HG03039 (cell line): Measurements from ENCODE around the gene ING5.
A peak's percentile ranks its signal among the peaks of the same experiment; 100 is the strongest.
"Not testable (repeated sequence)": the region's sequence is repeated elsewhere in the genome, so short reads cannot be mapped to it uniquely, and the experiment has no call there.

Source experiments
- ATAC-seq: cut with Tn5 transposase; IDR thresholded peaks from one replicate; pipeline ENCODE4 v1.9.1; 2021; ENCODE audit warnings: mild to moderate bottlenecking, moderate library complexity; ENCODE audit not compliant: unreplicated experiment

ING5 gene

DNA sequence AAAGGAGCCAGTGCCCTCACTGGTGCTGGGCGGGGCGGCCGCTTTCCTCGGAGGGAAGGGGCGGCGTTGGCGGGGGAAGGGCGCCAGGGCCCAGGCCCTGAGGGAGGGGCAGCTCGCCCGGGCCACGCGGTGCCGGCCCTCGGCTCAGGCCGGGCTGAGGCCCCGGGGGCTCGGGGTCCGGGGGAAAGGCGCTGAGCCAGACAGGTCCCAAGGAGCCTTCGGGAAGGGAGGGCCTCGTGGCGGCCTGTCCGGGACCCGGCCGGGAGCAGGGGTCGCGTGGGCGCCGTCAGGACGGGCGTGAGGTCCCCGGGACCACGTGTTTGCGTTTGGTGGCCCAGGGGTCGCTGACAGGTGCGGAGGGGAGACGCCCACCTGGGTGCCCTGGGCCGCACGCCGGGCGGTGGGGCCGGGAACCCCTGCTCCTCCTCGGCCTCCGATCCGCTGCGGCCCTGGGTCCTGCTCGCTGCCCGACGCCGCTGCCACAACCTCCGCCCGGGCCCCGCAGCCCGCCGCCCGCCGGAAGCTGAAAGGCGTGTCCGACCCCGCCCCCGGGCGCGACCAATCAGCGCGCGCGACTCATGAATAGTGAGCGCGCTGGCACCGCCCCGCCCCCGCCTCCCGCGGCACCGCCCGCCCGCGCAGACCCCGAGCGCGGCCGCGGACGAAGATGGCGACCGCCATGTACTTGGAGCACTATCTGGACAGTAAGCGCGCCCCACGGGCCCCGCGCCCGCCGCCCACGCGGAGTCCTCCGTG, at the start of gene ING5:
TSS of gene ING5 (plus strand) at position 641 of the 756 bp plus-strand sequence. CDS start at position 668, 27 bp downstream.
- ATAC-seq = peak; percentile 51

DNA sequence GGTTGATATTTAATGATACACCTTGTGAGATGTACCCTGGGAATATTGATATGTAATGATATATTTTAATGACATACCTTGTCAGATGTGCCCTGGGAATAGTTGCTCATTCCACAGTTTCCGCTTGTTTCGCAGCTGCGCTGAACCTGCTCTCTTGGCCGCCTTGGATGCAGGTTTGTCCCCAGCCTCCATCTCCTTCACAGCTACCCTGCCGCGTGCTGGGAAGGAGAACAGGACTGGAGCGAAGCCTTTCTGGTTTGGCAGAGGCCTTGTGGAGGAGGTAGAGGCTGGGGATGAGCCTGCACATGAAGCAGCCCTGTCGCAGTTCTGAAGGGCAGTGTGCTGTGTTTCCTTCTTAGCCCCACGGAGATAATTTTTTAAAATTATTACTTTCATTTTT, 49.7 kb upstream of the ING5 start:
- no peak for ATAC-seq

DNA sequence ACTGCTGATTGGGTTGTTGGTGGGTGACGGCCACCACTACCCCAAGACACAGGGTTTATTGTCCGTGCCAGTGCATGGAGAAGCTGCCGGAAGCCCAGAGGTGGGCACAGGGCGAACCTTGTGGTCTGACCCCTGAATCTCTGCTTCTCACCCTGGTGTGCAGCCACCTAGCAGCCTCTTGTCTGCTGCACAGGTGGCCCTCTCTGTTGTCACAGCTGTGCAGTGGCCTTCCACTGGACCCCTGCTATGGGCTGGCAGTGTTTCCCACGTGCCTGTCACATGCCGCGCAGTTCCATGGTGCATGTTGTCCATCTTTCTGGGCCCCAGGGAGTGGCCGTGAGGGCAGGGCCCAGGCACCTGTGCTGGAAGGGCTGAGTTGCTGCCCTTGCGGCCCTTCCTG, 49.1 kb upstream of the ING5 start:
- ATAC-seq = no peak

DNA sequence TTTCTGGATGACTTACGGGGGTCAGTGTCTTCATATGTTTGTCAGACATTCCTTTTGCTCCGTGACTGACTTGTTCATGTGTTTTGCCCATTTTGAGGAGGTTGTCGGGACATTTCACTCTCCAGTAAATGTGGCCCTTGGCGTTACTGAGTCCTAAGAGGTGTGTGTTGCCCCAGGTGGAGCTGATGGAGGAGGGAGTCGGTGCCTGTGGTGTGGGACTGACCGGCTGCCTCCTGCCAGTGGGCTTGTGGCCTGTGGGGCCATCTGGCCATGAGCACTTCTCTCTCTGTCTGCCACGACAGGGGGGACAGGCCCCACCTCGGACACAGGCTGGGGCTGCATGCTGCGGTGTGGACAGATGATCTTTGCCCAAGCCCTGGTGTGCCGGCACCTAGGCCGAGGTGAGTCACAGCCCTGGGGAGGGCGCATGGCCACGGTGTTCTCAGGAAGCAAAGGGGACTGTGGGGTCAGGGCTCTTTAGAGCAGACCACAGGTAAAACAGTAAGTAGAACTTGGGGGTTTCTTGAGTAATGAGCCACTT, 48.6 kb upstream of the ING5 start:
- no peak for ATAC-seq

GRCh38 chr2:241654551-241654950, 47.3 kb upstream of the ING5 start:
- ATAC-seq = no peak

GRCh38 chr2:241655516-241656189, 46.2 kb upstream of the ING5 start:
- ATAC-seq = no peak

GRCh38 chr2:241656190-241656741, 45.6 kb upstream of the ING5 start:
- no peak for ATAC-seq

GRCh38 chr2:241657786-241658254, 44.0 kb upstream of the ING5 start:
- no peak for ATAC-seq

DNA sequence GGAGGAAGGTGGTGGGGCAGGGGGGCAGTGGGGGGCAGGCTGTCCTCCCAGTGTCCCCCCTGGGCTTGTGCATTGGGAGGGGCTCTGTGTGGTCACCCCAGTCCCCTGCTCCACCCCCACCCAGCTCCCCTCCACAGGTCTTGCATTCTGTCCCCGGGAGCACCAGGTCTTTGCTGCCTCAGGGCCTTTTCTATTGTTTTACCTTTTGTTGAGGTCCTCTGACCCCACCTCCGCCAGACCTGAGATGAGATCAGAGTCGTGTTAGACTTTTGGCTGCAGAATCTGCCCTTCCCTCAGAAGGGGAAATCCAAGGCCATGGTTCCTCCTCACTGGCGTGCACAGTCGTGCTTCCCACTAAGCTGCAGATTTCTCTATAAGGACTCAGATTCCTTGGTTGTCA, 43.5 kb upstream of the ING5 start:
- no peak for ATAC-seq

DNA sequence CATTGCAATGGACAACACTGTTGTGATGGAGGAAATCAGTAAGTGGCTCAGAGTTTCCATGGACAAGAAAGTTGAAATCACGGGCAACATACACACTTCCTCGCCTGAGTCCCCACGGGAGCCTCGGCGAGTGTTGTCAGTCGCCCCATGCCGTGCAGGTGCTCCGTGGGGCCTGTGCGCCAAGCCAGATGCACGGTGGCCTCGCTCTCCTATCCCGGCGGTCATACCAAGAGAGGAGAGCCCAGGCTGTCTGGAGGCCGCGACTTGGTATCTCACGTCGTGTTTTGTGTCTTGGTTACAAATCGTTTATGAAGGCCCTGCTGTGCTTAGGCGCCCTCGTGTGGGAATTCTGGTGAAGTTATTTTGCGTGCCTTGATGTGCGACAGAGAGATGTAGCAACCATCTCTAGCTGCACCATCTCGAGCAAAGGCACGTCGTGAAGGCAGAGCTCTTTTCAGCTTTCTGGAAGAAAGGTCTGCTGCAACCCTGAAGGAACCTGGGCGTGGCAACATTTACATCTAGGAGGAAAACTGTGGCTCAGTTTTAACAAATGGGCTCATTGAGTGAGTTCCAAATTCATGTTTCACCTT, 42.6 kb upstream of the ING5 start:
- no peak for ATAC-seq

- no peak for ATAC-seq
Observed at GRCh38 chr2:241660593-241661213, 41.1 kb upstream of the ING5 start.

- not testable (repeated sequence) for ATAC-seq
Observed at GRCh38 chr2:241662731-241663130, 39.1 kb upstream of the ING5 start.

- ATAC-seq = no peak
Observed at GRCh38 chr2:241665731-241666440, 36.0 kb upstream of the ING5 start.

DNA sequence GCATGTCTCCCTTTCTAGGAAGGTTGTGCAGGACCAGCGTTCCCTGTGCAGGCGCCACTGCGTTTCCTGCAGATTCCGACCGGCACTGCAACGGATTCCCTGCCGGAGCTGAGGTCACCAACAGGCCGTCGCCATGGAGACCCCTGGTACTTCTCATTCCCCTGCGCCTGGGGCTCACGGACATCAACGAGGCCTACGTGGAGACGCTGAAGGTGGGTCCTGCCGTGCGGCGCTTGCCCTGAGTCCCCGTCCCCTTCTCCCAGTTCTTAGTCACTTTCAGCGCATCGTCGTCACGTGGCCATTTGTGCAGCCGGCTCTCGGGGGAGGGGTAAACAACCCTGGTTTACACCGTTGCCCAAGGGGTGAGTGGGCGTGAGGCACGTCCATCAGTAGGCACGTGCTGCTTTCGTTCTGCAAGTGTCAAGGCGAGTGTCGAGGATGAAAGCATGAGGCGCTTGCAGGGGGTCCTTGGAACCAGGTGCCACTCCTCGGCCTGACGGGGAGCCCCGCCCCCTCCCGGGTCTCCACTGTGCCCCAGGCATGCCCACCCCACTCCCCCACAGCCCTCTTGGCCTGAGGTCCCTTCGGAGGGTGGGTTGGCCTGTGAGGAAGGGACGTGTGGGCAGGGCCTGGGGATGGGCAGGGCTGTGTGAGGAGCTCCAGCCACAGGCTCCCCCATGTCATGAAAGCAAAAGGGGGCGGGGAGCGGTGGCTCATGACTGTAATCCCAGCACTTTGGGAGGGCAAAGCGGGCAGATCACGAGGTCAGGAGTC, 35.0 kb upstream of the ING5 start:
- ATAC-seq = no peak

GRCh38 chr2:241668354-241668753, 33.5 kb upstream of the ING5 start:
- ATAC-seq = no peak

DNA sequence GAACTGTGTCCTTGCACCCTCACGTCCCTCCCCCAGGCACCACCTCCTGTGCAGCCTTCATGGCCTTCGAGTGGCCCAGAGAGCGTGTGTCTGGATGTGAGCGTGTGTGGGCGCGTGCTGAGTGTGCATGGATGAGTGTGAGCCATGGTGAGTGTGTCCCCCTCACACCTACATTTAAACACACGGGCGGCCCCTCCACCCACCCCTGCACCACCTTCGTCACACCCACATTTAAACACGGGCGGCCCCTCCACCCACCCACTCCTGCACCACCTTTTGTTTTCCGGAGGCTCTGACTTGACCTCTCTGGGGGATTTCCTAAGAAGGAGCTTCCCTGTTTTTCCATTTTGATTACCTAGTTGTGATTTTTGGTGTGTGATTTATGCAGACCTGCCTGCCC, 33.0 kb upstream of the ING5 start:
- ATAC-seq = no peak

DNA sequence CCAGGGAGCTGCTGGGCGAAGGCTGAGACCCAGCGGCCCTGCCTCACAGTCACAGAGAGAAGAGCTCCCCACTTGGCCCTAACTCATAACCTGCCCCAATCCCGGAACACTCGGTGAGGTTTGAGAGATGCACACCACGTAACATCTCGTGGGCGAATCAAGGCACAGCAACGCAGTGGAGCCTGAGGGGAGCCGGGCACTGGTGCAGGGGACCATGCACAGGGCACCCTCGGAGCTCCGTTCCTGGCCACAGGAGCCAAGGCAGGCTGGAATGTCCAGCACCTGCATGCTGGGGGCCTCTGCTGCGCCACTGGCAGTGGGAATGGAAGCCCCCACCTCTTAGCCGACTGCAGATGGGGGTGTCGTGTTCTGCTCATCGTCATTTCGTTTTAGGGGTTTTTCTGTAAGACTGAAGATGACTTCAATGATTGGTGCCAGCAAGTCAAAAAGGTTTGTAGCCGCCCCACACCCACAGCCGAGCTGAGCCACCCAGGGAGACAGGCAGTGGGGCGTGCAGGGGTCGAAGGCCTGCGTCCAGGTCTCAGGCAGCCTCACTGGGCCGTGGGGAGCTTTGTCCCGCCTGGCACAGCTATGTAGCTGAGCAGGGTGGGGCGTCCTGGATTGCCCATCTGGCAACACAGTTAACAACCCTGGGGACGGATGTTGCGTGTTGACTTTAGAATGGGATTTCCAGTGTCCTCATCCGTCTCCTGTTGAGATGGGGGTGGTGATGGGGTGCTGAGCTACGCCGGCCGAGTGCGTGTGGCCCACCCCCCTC, 31.3 kb upstream of the ING5 start:
- no peak for ATAC-seq

GRCh38 chr2:241671457-241672240, 30.2 kb upstream of the ING5 start:
- ATAC-seq = no peak
